K562 treated with DMSO at 1 percent for 12 hours (cell line): ENCODE measurements around the gene NAA30. TPM values are rescaled to one million over a fixed set of nuclear protein-coding genes. Genes with fewer than 3 reads are reported as not detected.

Experiments
- total RNA-seq: library from RNA; unstranded; fragments of 300-600 nt; gene quantifications from 2 replicates; pipeline ENCODE4 v1.2.3, GENCODE V29; 2022; ENCODE audit not compliant: insufficient read depth

NAA30 gene
- 2.0 and 5.6 TPM in 2 replicates for total RNA-seq

GRCh38 chr14:57390037-57390805 lies at the start of gene NAA30:
Gene NAA30 (plus strand): TSS chr14:57390586. CDS start chr14:57390958, 372 bp downstream.

Other genes starting within 250 kb of the NAA30 start
- gene EXOC5, start 121.7 kb upstream of the NAA30 start, total RNA-seq, result 4.1 and 22.6 TPM in 2 replicates
- 5.6 and 19.4 TPM in 2 replicates for gene AP5M1, start 121.6 kb upstream of the NAA30 start, total RNA-seq
- not detected in 2 replicates for gene CCDC198, start 103.3 kb downstream of the NAA30 start, total RNA-seq